Fibroblast of skin of scalp (primary cell): ENCODE measurements around the gene SLC17A9.

Experiments
- DNase-seq: peaks from one replicate; pipeline ENCODE4 v3.0.0-alpha.2; 2013

Gene SLC17A9

DNA sequence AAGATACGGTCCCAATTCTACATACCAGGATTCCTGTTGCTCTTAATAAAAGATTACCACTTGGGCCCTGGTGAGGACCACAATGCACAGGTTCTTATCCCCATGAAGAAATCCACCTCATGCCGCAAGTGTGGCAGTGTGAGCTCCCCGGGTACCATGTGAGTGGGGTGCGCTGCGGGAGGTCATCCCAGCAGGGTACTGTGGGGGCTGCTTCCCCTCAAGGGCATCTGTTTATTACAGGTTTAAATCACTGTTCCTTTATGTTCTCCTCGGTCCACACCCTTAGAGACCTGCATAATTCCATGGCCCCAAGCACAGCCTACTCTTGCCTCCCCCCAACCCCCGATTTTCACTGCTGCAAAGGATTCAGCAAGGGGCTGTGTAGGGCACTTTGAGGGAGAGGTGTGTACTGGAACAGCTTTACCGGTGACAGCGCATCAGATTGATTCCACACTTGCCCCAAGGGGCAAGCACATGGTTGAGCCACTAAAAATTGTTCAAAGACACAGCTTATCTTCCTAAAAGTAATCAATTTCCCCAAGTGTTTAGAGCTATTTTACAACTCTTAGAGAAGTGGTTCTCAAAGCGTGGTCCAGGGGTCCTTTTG is 32.4 kb upstream of the SLC17A9 start:
- DNase-seq = no peak

DNA sequence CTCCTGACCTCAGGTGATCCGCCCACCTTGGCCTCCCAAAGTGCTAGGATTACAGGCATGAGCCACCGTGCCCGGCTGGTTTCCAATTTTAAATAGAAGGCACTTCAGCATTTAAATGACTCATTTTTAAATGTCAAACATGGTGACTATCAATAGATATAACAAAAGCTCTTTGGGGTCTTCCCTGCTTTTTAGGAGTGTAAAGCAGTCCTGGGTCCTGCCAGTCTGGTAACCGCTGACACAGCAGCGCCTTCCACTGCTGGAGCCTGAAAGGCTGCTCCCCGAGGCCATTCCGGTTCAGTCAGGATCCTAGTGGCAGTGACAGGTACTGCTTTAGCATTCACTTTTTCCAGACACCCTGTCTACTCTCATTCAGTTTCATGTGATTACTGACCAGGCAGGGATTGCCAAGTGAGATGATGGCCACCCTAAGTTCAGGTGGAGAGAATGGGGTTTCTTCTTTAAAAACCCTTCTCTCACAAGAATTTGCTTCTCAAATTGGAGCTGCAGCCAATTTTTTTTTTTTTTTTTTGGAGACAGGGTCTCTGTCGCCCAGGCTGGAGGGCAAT is 31.3 kb upstream of the SLC17A9 start:
- DNase-seq = peak; percentile 59

DNA sequence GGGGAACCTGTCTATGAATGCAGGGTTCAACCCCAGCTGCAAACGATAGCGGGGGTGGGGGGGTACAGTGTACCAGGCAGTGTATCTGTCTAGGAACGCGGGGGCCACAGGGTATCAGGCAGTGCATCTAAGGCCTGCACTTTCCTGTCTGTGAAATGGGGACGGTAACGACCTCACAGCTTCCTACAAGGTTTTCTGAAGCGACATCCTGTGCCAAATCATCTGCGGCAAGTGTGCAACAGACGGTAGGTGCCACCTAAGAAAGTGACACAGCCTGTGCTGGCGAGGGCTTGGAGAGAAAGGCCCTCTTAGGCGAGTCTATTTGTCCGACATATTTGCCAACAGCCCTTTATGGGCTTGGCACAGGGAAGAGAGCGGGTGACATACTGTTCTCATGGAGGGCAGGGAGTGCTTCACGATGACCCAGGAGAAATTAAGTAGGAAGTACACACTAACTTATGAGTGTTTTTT is 30.0 kb upstream of the SLC17A9 start:
- no peak for DNase-seq

DNA sequence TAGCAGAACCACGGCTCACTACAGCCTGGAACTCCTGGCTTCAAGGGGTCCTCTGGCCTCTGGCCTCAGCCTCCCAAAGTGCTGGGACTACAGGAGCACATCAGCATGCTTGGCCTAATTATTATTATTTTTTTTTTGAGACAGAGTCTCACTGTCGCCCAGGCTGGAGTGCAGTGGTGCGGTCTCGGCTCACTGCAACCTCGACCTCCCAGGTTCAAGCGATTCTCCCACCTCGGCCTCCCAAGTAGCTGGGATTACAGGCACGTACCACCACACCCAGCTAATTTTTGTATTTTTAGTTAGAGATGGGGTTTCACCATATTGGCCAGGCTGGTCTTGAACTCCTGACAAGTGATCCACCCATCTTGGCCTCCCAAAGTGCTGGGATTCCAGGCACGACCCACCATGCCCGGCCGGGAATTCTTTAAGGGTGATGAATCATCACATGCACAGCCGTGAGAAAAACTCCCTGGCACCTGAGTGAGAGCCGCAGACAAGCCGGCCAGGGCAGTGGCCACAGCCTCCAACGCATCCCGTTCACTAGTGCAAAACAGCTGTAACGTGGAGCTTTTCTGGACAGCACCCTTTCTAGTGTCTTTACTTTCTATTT is 29.3 kb upstream of the SLC17A9 start:
- peak; percentile 54 for DNase-seq

DNA sequence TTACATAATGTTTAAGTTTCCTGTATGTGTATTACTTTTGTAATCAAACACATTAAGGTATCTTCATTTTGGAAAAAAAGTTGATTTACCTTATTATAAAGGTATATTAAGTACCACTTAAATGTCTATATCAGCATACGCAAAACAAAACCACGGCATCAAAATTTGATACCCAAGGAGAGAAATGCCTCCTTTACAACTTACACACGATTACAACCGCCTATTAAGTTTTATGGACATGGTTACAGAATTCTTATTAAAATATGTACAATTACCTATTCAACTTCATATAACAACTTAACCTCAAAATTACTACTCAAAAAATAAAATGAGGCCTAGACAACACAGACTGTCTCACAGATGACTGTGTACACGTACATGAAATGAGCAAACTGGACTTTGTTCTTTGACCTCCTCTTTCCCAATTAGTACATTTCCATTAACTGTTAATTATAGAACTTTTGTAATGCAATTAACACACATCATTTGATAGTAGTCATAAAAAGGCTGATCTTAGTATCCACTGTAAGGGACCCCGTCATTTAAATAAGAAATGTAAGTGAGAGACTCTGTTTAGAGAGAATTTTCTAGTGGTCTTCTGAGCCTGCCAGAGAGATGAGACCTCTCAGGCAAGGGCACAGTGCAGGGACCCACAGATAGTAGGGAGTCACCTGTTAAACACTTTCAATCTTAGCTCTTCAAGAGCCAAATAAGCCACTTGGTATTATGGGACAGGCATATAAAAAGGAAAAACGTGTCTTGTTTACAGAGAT is 28.7 kb upstream of the SLC17A9 start:
- no peak for DNase-seq

DNA sequence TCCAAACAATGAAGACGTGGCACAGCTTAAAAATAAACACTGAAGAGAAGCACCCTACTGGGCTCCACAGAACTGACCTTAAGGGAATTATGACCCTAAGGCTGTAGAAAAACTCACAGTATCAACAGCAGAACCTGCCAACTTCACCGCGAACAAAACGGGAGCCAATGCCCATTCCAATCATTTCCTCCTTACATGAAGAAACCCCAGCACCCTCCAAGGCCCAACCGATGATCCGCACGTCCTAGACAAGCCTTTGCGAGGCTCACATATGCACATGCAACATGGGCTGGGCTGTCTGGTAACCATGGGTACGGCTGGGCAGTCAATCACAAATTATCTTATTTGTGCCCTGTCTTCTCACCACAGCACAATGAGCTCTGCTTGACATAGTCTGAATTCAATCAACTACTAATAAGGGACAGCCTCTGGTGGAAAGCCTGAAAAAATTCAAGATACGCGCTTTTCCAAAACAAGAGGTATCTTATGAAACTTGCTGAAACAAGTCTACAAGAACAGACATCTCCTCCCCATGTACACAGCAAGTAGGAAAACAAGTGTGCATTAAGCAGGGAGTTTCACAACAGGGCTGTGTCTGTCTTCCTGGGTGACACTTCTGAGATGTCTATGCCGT is 27.9 kb upstream of the SLC17A9 start:
- DNase-seq = peak; percentile 47

DNA sequence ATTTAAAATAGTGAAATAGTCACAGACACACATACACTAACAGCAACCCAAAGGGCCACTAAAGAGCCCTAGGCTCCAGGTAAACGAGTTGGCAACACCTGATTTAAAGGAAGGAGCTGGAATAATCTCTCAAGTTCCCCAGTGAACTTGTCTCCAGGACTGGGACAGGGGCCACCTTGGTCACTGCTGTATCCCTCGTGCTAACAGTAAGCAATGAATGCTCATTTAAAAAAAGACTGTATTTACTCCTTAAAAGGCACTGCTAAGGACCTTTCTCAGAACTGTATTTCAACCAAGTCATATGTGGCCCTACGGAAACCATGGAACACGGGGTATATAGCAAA is 27.5 kb upstream of the SLC17A9 start:
- DNase-seq = no peak

DNA sequence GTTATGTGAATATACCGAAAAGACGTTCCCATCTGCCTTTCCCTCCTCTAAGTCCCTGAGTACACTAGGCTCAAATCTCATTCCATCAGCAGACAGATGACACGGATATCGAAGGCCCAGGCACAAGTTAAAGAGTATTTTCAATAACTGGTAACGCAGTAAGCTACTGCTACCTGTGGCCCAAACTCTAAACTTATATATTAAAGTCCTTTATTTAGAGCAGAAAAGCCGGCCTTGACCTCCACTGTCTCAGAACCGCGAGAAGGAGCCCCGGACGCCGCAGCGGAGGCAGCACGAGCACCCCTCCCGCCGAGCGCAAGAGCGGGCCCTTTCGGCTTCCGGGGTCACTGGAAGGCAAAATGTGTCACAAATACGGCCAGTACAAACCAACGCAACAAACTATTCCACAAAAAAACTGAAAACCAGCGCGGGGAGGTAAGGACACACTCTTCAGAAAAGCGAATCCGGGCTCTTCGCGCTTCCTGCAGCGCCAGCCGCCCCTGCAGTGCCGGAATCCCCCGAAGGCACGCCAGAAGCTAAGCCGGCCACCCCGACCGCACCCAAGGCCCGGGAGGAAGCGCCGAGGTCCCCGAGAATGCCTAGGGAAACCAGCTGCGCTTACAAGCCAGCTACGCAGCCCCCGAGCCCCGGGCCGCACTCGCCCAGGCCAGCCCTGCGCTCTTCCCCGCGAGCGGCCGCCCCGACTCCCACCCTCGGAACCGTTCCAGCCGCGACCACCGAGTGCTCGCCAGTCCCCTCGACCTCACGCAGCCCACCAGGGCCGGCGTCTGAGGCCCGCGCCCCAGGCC is 26.9 kb upstream of the SLC17A9 start:
- no peak for DNase-seq

DNA sequence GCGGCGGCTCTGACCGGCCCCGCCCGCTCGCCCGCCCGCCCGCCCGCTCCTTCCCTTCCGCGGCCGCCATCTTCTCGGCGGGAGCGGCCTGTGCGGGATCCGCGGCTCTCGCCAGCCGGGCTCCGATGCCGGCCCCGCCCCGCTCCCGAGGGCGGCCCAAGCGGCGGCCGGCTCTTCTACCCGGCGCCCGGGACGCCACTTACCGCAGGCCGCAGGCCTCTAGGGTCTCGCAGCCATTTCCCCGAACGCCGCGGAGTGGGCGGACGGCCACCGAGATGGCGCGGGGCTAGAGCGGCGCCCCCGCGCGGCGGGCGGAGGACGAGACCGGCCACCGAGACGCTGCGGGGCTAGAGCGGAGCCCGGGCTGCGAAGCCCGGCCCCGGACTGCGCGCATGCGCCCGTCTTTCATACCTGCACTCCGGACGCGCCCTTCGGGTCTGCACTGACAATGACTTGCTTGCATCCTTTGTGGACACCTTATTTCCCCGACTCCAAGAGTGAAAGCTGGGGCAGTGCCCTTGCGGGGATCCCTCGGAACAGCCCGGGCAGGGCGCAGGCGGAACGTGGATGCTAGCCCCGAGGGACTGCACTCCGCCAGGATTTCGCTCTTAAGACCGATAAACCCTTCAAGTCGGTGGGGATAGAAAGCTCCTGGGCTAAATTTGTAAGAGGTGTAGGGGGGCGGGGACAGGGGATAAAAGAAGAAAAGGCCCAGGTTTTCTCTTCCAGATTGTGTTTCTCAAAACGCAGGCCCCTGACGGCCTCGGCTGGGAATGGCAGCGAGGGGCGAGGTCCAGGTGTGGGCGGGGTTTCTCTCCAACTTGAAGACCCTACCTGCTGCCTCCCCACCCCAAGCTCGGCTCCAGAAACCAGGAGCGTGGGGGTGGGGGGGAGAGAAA is 26.0 kb upstream of the SLC17A9 start, which contains the start of gene DIDO1:
Gene DIDO1, minus strand, starts transcription at position 277 of the 899 bp plus-strand sequence.
- DNase-seq = peak; percentile 82

DNA sequence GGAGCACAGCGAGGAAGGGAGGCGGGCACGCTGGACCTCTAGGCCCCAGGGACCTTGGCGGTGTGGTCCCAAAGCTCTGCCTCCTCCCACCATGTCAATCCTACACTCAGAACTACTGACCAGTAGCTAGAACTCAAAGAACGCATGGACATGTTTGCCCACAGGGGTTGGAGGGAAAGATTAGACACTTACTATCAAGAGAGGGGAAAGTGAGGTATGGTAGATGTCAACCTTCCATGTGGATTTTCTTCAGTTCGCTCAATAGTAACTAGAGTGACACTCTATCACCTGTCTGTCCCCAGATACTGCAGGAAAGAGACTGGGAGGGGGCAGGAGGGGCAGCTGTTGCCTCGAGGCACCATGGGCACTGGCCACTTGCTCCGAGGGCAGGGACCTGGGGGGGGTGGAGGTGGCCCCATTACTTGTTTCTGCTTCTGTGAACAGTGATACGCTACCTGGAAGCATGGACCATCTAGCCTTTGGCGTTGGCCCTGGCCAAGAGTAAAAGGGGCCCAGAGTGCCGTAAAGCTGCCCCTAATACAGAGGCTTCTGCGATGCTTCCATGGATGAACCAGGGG is 25.3 kb upstream of the SLC17A9 start:
- no peak for DNase-seq

DNA sequence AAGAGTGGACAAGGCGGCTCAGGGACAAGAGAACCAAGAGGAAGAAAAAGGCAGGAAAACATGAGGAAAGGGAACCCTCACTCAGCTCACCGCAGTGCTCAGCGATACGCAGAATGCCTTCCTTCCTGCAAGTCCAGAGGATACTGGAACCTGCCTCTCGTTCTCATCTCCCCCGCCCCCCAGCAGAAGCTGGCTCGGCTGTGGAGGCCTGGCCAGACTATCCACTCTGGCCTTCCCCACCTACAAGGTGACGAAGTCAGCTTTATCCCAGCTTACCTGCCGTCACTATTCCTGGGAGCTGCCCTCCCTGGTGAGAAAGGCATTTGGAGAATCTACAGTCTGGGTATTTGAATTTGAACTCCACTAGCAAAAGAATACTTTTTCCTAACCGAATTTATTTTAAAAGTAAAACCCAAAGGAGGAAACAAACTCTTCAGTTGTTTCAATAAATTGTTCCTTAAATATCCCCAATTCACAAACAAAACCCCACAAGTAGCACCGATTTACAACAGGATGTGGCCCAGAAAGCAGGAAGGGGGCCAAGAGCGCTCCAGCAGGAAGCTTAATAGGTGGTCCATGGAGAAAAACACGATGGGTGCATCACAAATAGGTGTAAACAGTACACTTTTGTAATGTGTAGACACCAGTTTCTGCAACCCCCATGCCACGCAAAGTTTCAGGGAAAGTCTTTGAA is 24.1 kb upstream of the SLC17A9 start:
- DNase-seq = no peak

DNA sequence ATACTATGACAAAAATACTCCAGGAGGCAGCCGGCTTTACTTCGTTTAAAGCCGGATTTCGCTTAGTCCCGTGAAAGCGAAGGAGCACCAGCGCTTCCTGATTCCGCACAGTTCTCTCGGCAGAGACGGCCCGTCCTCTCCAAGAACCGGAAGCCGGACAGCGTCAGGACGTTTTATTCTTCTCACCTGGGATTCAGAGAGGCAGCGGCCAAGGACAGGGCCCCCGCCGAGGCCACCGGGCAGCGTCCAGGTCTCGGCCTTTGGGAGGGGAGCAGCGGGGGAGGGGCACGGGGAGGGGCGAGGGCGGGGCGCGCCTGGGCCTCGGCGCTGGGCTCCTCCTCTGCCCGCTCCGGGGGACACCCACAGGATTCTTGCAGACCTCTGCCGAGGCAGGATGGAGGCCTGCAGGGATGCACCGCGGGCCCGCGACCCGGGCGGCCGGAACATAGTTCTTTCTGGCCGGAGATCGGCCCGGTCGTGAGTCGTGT is 23.4 kb upstream of the SLC17A9 start:
- DNase-seq = peak; percentile 68

DNA sequence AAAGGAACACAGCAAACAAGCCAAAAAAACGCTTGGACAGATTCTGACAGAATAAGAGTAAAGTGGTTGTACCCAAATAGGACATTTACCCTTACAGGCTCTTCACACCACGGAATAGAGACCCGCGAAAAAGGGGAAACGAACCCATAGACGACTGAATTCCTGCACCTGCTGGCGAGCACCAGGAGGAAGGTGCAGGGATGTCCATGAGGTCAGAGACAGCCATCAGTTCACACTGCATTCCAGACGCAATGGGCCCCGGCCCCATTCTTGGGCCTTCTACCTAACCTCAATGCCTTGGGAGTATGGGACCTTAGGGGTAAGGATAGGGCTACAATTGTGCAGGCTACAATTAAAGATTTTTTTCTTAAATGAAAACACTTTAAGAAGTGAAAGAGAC is 21.0 kb upstream of the SLC17A9 start:
- no peak for DNase-seq

DNA sequence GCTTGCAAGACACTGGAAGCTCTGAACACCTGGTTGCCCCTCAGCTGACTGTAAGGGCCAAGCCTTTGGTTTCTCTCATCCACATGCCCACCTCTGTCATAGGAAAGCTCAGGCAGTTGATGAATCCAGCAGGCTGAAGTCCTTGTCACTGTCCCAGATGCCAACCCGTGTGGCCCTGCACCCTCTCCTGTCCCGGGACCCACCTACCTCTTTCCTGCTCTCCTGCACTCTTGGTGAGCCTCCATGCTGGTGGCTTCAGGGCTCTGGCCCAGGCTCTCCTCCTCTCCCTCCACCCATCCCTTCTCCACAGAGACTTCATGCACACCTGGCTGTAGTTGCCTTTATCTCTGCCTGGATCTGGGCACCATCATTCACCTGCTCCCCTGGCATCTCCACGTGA is 18.5 kb upstream of the SLC17A9 start:
- no peak for DNase-seq

DNA sequence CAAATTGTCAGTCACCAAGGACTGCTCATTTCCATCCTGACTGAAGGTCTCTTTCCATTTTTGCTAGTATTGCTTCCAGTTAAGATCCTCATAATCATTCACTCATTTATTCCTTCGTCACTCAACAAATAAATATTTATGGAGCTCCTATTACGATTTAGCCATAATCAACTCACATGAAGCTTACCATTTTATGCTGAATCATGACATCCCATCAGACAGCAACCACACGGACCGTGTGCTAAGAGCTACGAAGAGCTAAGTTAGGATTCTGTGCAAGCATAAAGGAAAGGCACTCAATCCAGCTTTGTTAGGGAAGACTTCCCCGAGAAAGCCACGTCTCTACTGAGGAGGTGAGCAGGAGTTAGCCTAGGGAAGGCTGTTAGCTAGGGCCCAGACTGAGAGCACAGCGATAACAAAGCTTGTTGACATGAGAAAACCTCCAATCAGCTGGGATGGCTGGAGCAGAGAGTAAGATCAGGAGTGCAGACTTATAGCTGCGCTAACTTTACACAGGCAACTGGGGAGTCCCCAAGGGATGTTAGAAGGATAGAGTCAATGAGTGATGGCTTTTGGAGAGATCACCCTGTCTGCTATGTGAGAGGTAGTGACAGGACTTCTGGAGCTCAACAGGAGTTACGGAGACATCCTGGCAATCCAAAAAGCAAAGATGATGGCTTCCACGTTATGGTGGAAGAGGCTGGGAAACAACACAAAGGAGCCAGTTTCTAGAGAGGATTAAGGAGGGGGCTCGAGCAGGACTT is 17.1 kb upstream of the SLC17A9 start:
- no peak for DNase-seq

DNA sequence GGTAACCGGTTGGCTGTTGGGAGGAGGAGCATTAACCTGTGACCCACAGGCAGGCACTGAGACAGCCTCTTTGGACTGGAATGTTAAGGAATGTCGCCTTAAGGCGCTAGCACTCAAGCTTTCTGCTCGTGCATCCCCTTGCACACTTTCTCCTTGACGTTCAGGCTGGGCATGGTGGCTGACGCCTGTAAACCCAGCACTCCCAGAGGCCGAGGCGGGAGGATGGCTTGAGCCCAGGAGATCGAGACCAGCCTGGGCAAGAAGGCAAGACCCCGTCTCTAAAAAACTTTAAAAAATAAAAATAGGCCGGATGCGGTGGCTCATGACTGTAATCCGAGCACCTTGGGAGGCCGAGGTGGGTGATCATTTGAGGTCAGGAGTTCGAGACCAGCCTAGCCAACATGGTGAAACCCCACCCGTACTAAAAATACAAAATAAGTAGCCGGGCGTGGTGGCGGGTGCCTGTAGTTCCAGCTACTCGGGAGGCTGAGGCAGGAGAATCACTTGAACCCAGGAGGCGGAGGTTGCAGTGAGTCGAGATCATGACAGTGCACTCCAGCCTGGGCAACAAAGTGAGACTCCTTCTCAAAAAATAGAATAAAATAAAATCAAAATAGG is 16.4 kb upstream of the SLC17A9 start:
- no peak for DNase-seq

DNA sequence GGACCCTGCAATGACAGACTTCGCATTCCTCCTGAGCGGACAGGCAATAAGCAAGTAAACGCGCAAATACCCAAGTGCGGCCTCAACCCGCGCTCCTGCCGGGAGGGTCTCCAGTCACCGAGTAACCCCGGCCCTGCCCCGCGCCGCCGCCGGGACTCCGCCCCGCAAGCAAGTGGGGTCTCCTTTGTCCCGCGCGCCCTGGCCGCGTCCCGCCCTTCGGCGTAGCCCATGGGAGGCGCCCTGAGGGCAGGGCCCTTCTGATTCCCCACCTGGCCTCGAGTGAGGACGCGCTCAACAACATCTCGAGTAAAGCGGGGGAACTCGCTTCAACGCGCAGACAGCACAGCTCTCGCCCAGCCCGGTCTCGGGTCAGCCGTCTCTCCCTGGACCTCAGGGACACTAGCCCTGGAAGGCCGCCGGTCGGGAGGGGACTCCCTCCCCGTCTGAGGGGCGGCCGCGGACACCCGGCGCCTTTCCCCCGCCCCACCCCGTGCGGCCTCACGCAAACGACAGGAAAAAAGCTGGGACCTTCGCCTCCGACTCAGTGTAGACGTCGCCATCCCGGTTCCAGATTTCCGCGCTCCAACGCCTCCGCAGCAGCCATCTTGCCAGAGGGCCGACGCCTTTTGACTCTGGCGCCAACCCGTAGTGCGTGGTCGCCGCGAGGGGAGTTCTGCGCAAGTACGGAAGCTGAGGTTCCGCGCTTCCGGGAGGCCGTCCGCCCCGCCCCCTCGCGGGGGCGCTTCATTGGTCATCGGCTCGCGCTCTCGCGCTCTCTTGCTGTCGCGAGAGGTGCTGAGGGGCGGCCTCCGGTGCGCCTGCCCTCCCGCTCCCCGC is 15.0 kb upstream of the SLC17A9 start:
- DNase-seq = peak; percentile 95
